Measurements from ENCODE around the gene CSTPP1. TPM values are rescaled to one million over a fixed set of nuclear protein-coding genes. Genes with fewer than 3 reads are reported as not detected.

Gene CSTPP1
- total RNA-seq, 3 donors from 2014 or later (not counting 1 experiment from before 2014, with no cell fraction given), result 16.2 to 17.8 (median 16.9) TPM

DNA sequence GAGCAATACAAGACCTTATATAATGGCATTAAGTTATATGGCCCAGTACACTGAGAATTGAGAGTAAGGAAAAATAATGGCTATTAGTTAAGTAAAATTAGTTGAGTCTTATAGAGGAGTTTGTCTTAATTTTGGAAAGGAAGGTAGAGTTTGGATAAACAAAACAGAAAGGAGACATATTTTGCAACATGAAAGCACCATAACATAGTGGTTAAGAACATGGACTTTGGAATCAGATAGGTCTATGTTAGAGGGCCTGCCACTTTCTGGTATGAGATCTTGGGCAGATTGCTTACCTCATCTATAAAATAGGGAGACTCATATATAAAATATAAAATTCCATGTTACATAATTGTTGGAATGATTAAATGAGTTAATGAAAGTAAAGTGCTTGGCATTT lies 68.9 kb downstream of the CSTPP1 start:
- no peak overlapping the region for H3K27ac Mint-ChIP-seq
- Histone ChIP-seq H3K27ac (ENCODE audit: low read length) (no peak overlapping the region), H3K27me3 (ENCODE audit: control insufficient read depth, insufficient read depth, low read length) (no peaks in the 10 kb centered on the region), H3K4me1 (ENCODE audit: control insufficient read depth, insufficient read depth, low read length) (no peaks in the 10 kb centered on the region), H3K4me3 (ENCODE audit: low read length) (no peak overlapping the region), H3K36me3 (ENCODE audit: control insufficient read depth, insufficient read depth, low read length) (no peaks in the 10 kb centered on the region), H3K9me3 (ENCODE audit: control insufficient read depth, insufficient read depth, low read length) (no peaks in the 10 kb centered on the region)
- H3K27me3 Mint-ChIP-seq (ENCODE audit: low read depth in 2 of 2), result no peaks in the 10 kb centered on the region
- H3K36me3 Mint-ChIP-seq, result no peaks in the 10 kb centered on the region
- H3K4me1 Mint-ChIP-seq, result peaks cover 5 to 7% of the 10 kb centered on the region in 2 donors
- H3K9me3 Mint-ChIP-seq, result no peaks in the 10 kb centered on the region
- TF ChIP-seq, protein P1, sequence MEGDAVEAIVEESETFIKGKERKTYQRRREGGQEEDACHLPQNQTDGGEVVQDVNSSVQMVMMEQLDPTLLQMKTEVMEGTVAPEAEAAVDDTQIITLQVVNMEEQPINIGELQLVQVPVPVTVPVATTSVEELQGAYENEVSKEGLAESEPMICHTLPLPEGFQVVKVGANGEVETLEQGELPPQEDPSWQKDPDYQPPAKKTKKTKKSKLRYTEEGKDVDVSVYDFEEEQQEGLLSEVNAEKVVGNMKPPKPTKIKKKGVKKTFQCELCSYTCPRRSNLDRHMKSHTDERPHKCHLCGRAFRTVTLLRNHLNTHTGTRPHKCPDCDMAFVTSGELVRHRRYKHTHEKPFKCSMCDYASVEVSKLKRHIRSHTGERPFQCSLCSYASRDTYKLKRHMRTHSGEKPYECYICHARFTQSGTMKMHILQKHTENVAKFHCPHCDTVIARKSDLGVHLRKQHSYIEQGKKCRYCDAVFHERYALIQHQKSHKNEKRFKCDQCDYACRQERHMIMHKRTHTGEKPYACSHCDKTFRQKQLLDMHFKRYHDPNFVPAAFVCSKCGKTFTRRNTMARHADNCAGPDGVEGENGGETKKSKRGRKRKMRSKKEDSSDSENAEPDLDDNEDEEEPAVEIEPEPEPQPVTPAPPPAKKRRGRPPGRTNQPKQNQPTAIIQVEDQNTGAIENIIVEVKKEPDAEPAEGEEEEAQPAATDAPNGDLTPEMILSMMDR (IDR thresholded peaks at IDR 0.05), result no peak
- H3K4me3 Mint-ChIP-seq, result no peak overlapping the region
- intact Hi-C loops (cut with micrococcal nuclease), result no loop called here
- DNase-seq, result no peak
- no peak for ATAC-seq

DNA sequence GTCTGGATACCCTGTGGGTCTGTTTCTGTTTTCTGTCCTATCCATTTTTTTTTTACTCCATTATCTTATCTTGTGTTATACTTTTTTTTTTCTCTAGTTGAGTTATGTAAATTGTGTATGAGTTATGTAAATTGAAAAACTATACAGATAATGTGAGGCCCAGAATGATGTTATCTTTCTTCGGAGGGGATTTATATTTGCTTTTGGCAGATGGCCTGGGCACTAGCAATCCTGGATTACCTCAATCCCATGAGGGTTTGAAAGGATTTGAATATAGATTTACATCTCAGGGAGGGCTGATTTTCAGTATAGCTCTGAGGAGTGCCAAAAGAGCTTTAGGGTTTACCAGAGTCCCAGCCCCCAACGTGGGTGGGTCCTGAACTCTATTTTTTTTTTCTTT lies 71.0 kb downstream of the CSTPP1 start:
- Histone ChIP-seq H3K27me3 (ENCODE audit: control insufficient read depth, insufficient read depth, low read length) (no peaks in the 10 kb centered on the region), H3K4me1 (ENCODE audit: control insufficient read depth, insufficient read depth, low read length) (no peaks in the 10 kb centered on the region), H3K4me3 (ENCODE audit: low read length) (no peak overlapping the region), H3K36me3 (ENCODE audit: control insufficient read depth, insufficient read depth, low read length) (no peaks in the 10 kb centered on the region), H3K27ac (ENCODE audit: low read length) (no peak overlapping the region), H3K9me3 (ENCODE audit: control insufficient read depth, insufficient read depth, low read length) (no peaks in the 10 kb centered on the region)
- no peak overlapping the region for H3K4me3 Mint-ChIP-seq
- no peak for ATAC-seq
- no peaks in the 10 kb centered on the region for H3K9me3 Mint-ChIP-seq
- TF ChIP-seq, protein P1 (IDR thresholded peaks at IDR 0.05), result no peak
- H3K4me1 Mint-ChIP-seq, result peaks cover 5 to 7% of the 10 kb centered on the region in 2 donors
- no peaks in the 10 kb centered on the region for H3K36me3 Mint-ChIP-seq
- intact Hi-C loops (cut with micrococcal nuclease), result no loop called here
- H3K27me3 Mint-ChIP-seq (ENCODE audit: low read depth in 2 of 2), result no peaks in the 10 kb centered on the region
- H3K27ac Mint-ChIP-seq, result no peak overlapping the region
- DNase-seq, result no peak
- 92% methylated on average over 2 of the region's 2 CpGs for WGBS (ENCODE audit: insufficient coverage)

DNA sequence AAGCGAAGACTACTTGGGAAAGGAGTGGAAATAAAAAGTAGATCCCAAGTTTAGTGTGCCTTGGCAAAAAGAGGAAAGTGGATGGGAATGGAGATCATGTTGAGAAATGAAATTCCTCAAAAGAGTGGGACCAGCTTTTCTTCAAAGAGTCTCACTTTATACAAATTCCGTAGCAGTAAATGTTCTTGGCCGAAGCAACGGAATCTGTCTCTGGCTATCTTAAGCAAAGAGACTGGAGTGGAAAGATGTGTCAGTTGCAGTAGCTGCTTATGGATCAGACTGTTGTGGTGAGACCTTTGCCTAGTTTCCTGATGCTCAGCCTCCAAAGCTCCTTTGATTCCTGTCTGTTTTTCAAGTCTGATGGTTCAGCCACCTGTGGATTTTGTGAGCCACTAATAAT lies 73.6 kb downstream of the CSTPP1 start:
- intact Hi-C loops (cut with micrococcal nuclease), result no loop called here
- 96% methylated on average over 4 of the region's 4 CpGs for WGBS (ENCODE audit: insufficient coverage)
- no peak overlapping the region for H3K27ac ChIP-seq (ENCODE audit: low read length)
- DNase-seq (no peak), ATAC-seq (no peak)
- Mint-ChIP-seq H3K36me3 (no peaks in the 10 kb centered on the region), H3K27ac (no peak overlapping the region), H3K9me3 (no peaks in the 10 kb centered on the region), H3K4me1 (no peaks in the 10 kb centered on the region), H3K27me3 (ENCODE audit: low read depth in 2 of 2) (no peaks in the 10 kb centered on the region), H3K4me3 (no peak overlapping the region)
- H3K9me3 ChIP-seq (ENCODE audit: control insufficient read depth, insufficient read depth, low read length), result no peaks in the 10 kb centered on the region
- TF ChIP-seq, protein P1 (IDR thresholded peaks at IDR 0.05), result no peak
- H3K4me3 ChIP-seq (ENCODE audit: low read length), result no peak overlapping the region
- no peaks in the 10 kb centered on the region for H3K4me1 ChIP-seq (ENCODE audit: control insufficient read depth, insufficient read depth, low read length)
- H3K27me3 ChIP-seq (ENCODE audit: control insufficient read depth, insufficient read depth, low read length), result no peaks in the 10 kb centered on the region
- H3K36me3 ChIP-seq (ENCODE audit: control insufficient read depth, insufficient read depth, low read length), result no peaks in the 10 kb centered on the region

DNA sequence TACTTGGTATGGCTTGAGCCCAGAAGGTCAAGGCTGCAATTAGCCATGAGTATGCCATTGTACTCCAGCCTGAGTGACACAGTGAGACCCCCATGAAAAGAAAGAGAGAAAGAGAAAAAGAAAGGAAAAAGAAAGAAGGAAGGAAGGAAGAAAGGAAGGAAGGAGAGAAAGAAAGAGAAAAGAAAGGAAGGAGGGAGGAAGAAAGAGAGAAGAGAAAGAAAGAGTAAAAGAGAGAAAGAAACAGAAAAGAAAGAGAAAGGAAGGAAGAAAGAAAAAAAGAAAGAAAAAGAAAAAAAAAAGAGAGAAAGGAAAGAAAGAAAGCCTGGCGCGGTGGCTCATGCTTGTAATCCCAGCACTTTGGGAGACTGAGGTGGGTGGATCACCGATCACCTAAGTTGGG lies 77.5 kb downstream of the CSTPP1 start:
- no peak overlapping the region for H3K27ac ChIP-seq (ENCODE audit: low read length)
- ATAC-seq, result no peak
- no peaks in the 10 kb centered on the region for H3K36me3 Mint-ChIP-seq
- H3K4me1 Mint-ChIP-seq, result no peaks in the 10 kb centered on the region
- no peak overlapping the region for H3K4me3 Mint-ChIP-seq
- no peak overlapping the region for H3K4me3 ChIP-seq (ENCODE audit: low read length)
- H3K27me3 ChIP-seq (ENCODE audit: control insufficient read depth, insufficient read depth, low read length), result no peaks in the 10 kb centered on the region
- H3K9me3 Mint-ChIP-seq, result no peaks in the 10 kb centered on the region
- intact Hi-C loops (cut with micrococcal nuclease), result no loop called here
- 97% methylated on average over 3 of the region's 3 CpGs for WGBS (ENCODE audit: insufficient coverage)
- no peak overlapping the region for H3K27ac Mint-ChIP-seq
- DNase-seq, result no peak
- H3K27me3 Mint-ChIP-seq (ENCODE audit: low read depth in 2 of 2), result no peaks in the 10 kb centered on the region
- H3K9me3 ChIP-seq (ENCODE audit: control insufficient read depth, insufficient read depth, low read length), result no peaks in the 10 kb centered on the region
- TF ChIP-seq, protein P1 (IDR thresholded peaks at IDR 0.05), result no peak
- no peaks in the 10 kb centered on the region for H3K36me3 ChIP-seq (ENCODE audit: control insufficient read depth, insufficient read depth, low read length)
- H3K4me1 ChIP-seq (ENCODE audit: control insufficient read depth, insufficient read depth, low read length), result no peaks in the 10 kb centered on the region
